Panc1 (cell line): ENCODE results near the gene UQCRFS1. TPM values are rescaled to one million over a fixed set of nuclear protein-coding genes. Genes with fewer than 3 reads are reported as not detected.

Experiments used
- ATAC-seq: fragments of 200-7000 bp; cut with Tn5 transposase; 2 replicates; pipeline ENCODE4 v1.9.1; 2020; ENCODE audit warnings: mild to moderate bottlenecking, moderate library complexity
- BruUV-seq: library from RNA; stranded (reverse); fragments of 400-500 nt; replicated peaks from 2 replicates; lab custom pipeline; 2021; lab: Mats Ljungman, UMichigan
- CTCF ChIA-PET: fragments of 300-600 bp; sonication (Branson Sonifier 250); formaldehyde crosslinking; loops from one replicate; lab custom pipeline; 2022; ENCODE audit warnings: antibody characterized with exemption; lab: Charles Lee
- POLR2A ChIA-PET: fragments of 300-600 bp; sonication (Branson Sonifier 250); formaldehyde crosslinking; loops from one replicate; lab custom pipeline; 2022; ENCODE audit warnings: antibody characterized with exemption; lab: Charles Lee
- DNase-seq: peaks from one replicate; pipeline ENCODE4 v3.0.0-alpha.2; 2010; ENCODE audit warnings: low read depth, low spot score
- H3K27ac ChIP-seq: 2 replicates; pipeline ENCODE4 v1.5.1; 2011; ENCODE audit warnings: mild to moderate bottlenecking, low read length, inconsistent platforms
- H3K27me3 ChIP-seq: fragments of 200-500 bp; sonication (Bioruptor generic); 2 replicates; pipeline ENCODE4 v1.6.0; 2014; ENCODE audit warnings: low read length, inconsistent platforms; ENCODE audit not compliant: control insufficient read depth, insufficient read depth
- H3K36me3 ChIP-seq: fragments of 200-500 bp; sonication (Bioruptor generic); 2 replicates; pipeline ENCODE4 v1.5.1; 2014; ENCODE audit warnings: inconsistent platforms, mild to moderate bottlenecking, low read length, moderate library complexity; ENCODE audit not compliant: control insufficient read depth, insufficient read depth
- H3K4me1 ChIP-seq: 2 replicates; pipeline ENCODE4 v1.5.1; 2011; ENCODE audit warnings: inconsistent platforms, mild to moderate bottlenecking, low read length, moderate library complexity; ENCODE audit not compliant: control insufficient read depth, insufficient read depth
- H3K4me3 ChIP-seq, 2 experiments: 2 replicates each; pipeline ENCODE4 v1.5.1; 2011 to 2012; ENCODE audit warnings: low read depth in 2 of 2, low read length in 2 of 2, mild to moderate bottlenecking in 2 of 2, inconsistent platforms in 1 of 2, moderate library complexity in 1 of 2
- H3K9me3 ChIP-seq: fragments of 200-500 bp; sonication (Bioruptor generic); 2 replicates; pipeline ENCODE4 v1.5.1; 2014; ENCODE audit warnings: low read depth, mild to moderate bottlenecking, inconsistent platforms, low read length, moderate library complexity; ENCODE audit not compliant: control insufficient read depth, insufficient read depth
- CTCF ChIP-seq: fragments of 450-650 bp; IDR thresholded peaks from 2 replicates; pipeline ENCODE4 v1.5.1; 2017; ENCODE audit warnings: mild to moderate bottlenecking
- POLR2AphosphoS5 ChIP-seq: IDR thresholded peaks from 2 replicates; pipeline ENCODE4 v1.6.1; 2012; ENCODE audit warnings: mild to moderate bottlenecking, low read depth, low read length, moderate library complexity
- REST ChIP-seq, 2 experiments: IDR thresholded peaks; 2 replicates each; pipeline ENCODE4 v1.6.1; 2011 to 2012; ENCODE audit warnings: low read depth in 2 of 2, control low read depth in 1 of 2, low read length in 1 of 2, mild to moderate bottlenecking in 1 of 2, moderate library complexity in 1 of 2; ENCODE audit not compliant: insufficient read depth in 1 of 2
- SIN3A ChIP-seq: IDR thresholded peaks from 2 replicates; pipeline ENCODE4 v1.6.1; 2012; ENCODE audit warnings: low read depth, mild to moderate bottlenecking, low read length, moderate library complexity, borderline replicate concordance; ENCODE audit not compliant: insufficient read depth
- TCF7L2 ChIP-seq: IDR thresholded peaks from 2 replicates; pipeline ENCODE4 v1.6.1; 2011; ENCODE audit warnings: mild to moderate bottlenecking, low read depth, low read length, inconsistent platforms
- in situ Hi-C: cut with HindIII; loops from 2 replicates; pipeline ENCODE4 v1.10.0; 2016; ENCODE audit warnings: low sequenced_read_pairs, low pct_unique_long_range_greater_than_20kb
- intact Hi-C: fragments of 100-400 bp; cut with micrococcal nuclease; formaldehyde crosslinking; loops from one replicate; pipeline ENCODE4 v1.10.0; 2022; ENCODE audit not compliant: unreplicated experiment
- total RNA-seq: library from RNA; stranded (reverse); gene quantifications from one replicate; pipeline ENCODE4 v1.2.1, GENCODE V29; 2021; ENCODE audit not compliant: unreplicated experiment

The UQCRFS1 gene
- total RNA-seq, 1 experiment from 2014 or later: 70.0 TPM

GRCh38 chr19:29201855-29202254 lies 11.1 kb downstream of the UQCRFS1 start:
- intact Hi-C loops: no loop called here
- in situ Hi-C loops: no loop called here

GRCh38 chr19:29194658-29195057 lies 18.3 kb downstream of the UQCRFS1 start:
- H3K4me1 ChIP-seq: no peaks in the 10 kb centered on the region
- H3K4me3 ChIP-seq: no peak overlapping the region
- in situ Hi-C loops (no loop called here), intact Hi-C loops (no loop called here)
- CTCF ChIA-PET: no interaction called here
- DNase-seq (no peak), ATAC-seq (no peak)
- TF ChIP-seq CTCF (no peak), SIN3A (no peak), REST (IDR thresholded peaks at IDR 0.05; ENCODE audit: insufficient read depth in 1 of 2, low read depth in 2 of 2, low read length in 1 of 2) (no peak), TCF7L2 (no peak), POLR2AphosphoS5 (no peak)
- H3K9me3 ChIP-seq: no peaks in the 10 kb centered on the region
- BruUV-seq: no TSS peak
- H3K27ac ChIP-seq: no peak overlapping the region
- 0 out of 2 replicates have a peak, but pooled peaks cover 2% of the 10 kb centered on the region for H3K27me3 ChIP-seq
- no peaks in the 10 kb centered on the region for H3K36me3 ChIP-seq
- POLR2A ChIA-PET: interaction anchor here (0.6 kb wide), 1 partner anchor 103 kb away, joined by 3 read pairs; no protein-coding TSS in a partner anchor

More at GRCh38 chr19:29201855-29202254, 11.1 kb downstream of the UQCRFS1 start:
- CTCF ChIA-PET: interaction anchor here (0.6 kb wide), 1 partner anchor 62 kb away, joined by 3 read pairs; no protein-coding TSS in a partner anchor
- POLR2A ChIA-PET: no interaction called here
- Histone ChIP-seq H3K36me3 (peaks cover 11% of the 10 kb centered on the region; the same call in 1 of the 2 replicates), H3K27ac (no peak overlapping the region), H3K9me3 (no peaks in the 10 kb centered on the region), H3K4me1 (no peaks in the 10 kb centered on the region), H3K27me3 (no peaks in the 10 kb centered on the region), H3K4me3 (no peak overlapping the region)
- no TSS peak for BruUV-seq
- DNase-seq: no peak
- no peak; the same call in 1 of the 2 replicates for ATAC-seq
- TF ChIP-seq REST (IDR thresholded peaks at IDR 0.05; ENCODE audit: insufficient read depth in 1 of 2, low read depth in 2 of 2, low read length in 1 of 2): no peak
